ENCODE results near the gene HARS2. TPM values are rescaled to one million over a fixed set of nuclear protein-coding genes. Genes with fewer than 3 reads are reported as not detected.
A peak's percentile ranks its signal among the peaks of the same experiment; 100 is the strongest.
"Not testable (repeated sequence)": the region's sequence is repeated elsewhere in the genome, so short reads cannot be mapped to it uniquely, and the experiment has no call there.

Gene HARS2
- total RNA-seq: 10 to 100 TPM; 32.7 to 34.2 TPM

- Mint-ChIP-seq H3K4me1 (peaks cover 44% of the 10 kb centered on the region), H3K27ac (peak within 1 kb of the TSS; percentile 97), H3K36me3 (ENCODE audit: low read depth) (peaks cover 56% of the 10 kb centered on the region), H3K27me3 (no peaks in the 10 kb centered on the region), H3K9me3 (no peaks in the 10 kb centered on the region), H3K4me3 (peak within 1 kb of the TSS; percentile 99)
- ChIA-PET CTCF (interaction anchor here (0.7 to 3.3 kb wide), 10 partner anchors 9 to 162 kb away, joined by 3 to 14 read pairs (median 3); partner anchors contain the start of genes IK, NDUFA2 and ZMAT2), POLR2A (interaction anchor here (0.5 to 1.1 kb wide), 4 partner anchors 9 to 44 kb away, joined by 3 read pairs; partner anchors contain the start of genes IK and NDUFA2)
- DNase-seq: peak; percentile 87
Observed at GRCh38 chr5:140690941-140691924, at the start of gene HARS2, which contains the start of gene HARS1. HARS2 (plus strand) TSS chr5:140691455; CDS start chr5:140691649, 194 bp downstream. HARS1 (minus strand) TSS chr5:140691370; CDS start chr5:140691304, 66 bp downstream.

DNA sequence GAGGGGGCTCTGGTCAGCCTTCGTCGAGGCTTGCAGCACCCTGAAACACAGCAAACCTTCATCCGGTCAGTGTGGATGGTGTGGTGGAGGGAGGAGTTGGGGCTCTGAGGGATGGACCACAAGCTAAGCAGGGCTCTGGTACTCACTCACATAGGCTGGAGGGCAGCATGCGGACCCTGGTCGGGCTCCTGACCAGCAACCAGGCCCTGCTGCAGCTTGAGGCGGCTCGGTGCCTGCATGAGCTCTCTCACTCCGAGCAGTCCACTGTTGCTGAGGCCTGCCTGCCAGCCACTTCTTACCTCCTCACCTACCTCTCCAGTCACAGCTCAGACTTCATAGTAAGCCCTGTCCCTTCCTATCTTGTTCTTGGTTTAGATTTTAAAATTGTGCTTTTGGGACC, 49.5 kb upstream of the HARS2 start:
- CTCF ChIA-PET: interaction anchor here (0.6 to 2.1 kb wide), 5 partner anchors 8 to 321 kb away, joined by 3 to 7 read pairs (median 3); no protein-coding TSS in a partner anchor
- H3K4me3 Mint-ChIP-seq: no peak overlapping the region
- no peak overlapping the region for H3K27ac Mint-ChIP-seq

GRCh38 chr5:140642718-140643117, 48.5 kb upstream of the HARS2 start:
- Mint-ChIP-seq H3K9me3 (no peaks in the 10 kb centered on the region), H3K36me3 (ENCODE audit: low read depth) (peaks cover 35% of the 10 kb centered on the region), H3K4me3 (no peak overlapping the region), H3K4me1 (peaks cover 59% of the 10 kb centered on the region), H3K27me3 (no peaks in the 10 kb centered on the region), H3K27ac (no peak overlapping the region)
- DNase-seq: no peak
- POLR2A ChIA-PET: no interaction called here
- CTCF ChIA-PET: interaction anchor here (1.0 to 2.1 kb wide), 3 partner anchors 12 to 279 kb away, joined by 3 to 7 read pairs (median 3); no protein-coding TSS in a partner anchor

More for the DNA sequence above, 49.5 kb upstream of the HARS2 start:
- H3K4me1 Mint-ChIP-seq: peaks cover 56% of the 10 kb centered on the region
- H3K36me3 Mint-ChIP-seq (ENCODE audit: low read depth): peaks cover 29% of the 10 kb centered on the region
- H3K27me3 Mint-ChIP-seq: no peaks in the 10 kb centered on the region
- POLR2A ChIA-PET: no interaction called here
- H3K9me3 Mint-ChIP-seq: no peaks in the 10 kb centered on the region
- DNase-seq: no peak

DNA sequence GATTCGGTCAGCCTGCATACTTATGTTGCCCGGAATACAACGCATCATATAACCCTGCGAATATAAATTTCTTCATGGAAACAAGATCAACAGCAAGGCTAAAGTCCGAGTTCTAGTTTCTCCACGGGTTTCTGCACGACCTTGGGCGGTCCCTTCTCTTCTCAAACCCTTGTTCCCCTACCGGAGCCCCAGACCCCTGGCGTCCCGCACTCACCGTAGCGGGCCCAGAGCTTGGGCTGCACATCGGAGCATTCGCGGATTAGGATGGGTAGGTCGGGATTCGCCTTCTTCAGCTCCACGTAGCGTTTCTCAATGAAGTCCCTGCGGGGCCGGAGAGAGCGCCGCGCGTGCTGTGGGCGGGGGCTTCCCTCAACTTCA, 44.2 kb upstream of the HARS2 start:
- Mint-ChIP-seq H3K36me3 (ENCODE audit: low read depth) (peaks cover 47% of the 10 kb centered on the region), H3K27ac (peak overlapping the region; percentile 96), H3K27me3 (no peaks in the 10 kb centered on the region), H3K4me1 (peaks cover 43% of the 10 kb centered on the region), H3K9me3 (no peaks in the 10 kb centered on the region), H3K4me3 (peak overlapping the region; percentile 92)
- DNase-seq: no peak
- CTCF ChIA-PET: interaction anchor here (0.6 to 3.7 kb wide), 14 partner anchors 7 to 282 kb away, joined by 3 to 20 read pairs (median 4); partner anchors contain the start of genes HARS1, HARS2 and TMCO6
- POLR2A ChIA-PET: interaction anchor here (1.0 to 1.2 kb wide), 3 partner anchors 44 to 99 kb away, joined by 3 to 4 read pairs (median 3); partner anchors contain the start of genes EIF4EBP3, HARS1 and HARS2

GRCh38 chr5:140658870-140659269, 32.4 kb upstream of the HARS2 start:
- no peaks in the 10 kb centered on the region for H3K27me3 Mint-ChIP-seq
- ChIA-PET POLR2A (no interaction called here), CTCF (no interaction called here)
- no peak overlapping the region for H3K27ac Mint-ChIP-seq
- H3K36me3 Mint-ChIP-seq (ENCODE audit: low read depth): peaks cover 80% of the 10 kb centered on the region
- H3K9me3 Mint-ChIP-seq: no peaks in the 10 kb centered on the region
- DNase-seq: no peak
- H3K4me1 Mint-ChIP-seq: peaks cover 10% of the 10 kb centered on the region
- no peak overlapping the region for H3K4me3 Mint-ChIP-seq

DNA sequence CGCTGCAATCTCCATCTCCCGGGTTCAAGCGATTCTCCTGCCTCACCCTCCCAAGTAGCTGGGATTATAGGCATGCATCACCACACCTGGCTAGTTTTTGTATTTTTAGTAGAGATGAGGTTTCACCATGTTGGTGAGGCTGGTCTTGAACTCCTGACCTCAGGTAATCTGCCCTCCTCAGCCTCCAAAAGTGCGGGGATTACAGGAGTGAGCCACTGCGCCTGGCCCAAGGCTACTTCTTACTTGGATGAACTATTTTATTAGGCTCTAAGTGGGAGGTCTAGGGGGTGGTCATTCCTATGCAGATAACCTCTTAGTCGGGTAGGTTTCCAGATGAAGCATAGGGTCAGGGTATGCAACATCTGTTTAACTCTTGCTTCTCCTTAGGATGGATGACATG, 30.9 kb upstream of the HARS2 start:
- DNase-seq, H3K27me3 Mint-ChIP-seq, H3K9me3 Mint-ChIP-seq, POLR2A ChIA-PET, H3K27ac Mint-ChIP-seq, H3K4me3 Mint-ChIP-seq: not testable (repeated sequence)
- peaks cover 17% of the 10 kb centered on the region for H3K4me1 Mint-ChIP-seq
- H3K36me3 Mint-ChIP-seq (ENCODE audit: low read depth): peaks cover 74% of the 10 kb centered on the region
- CTCF ChIA-PET: interaction anchor here (1.1 kb wide), 1 partner anchor 13 kb away, joined by 4 read pairs; the partner anchor contains the start of genes IK and NDUFA2

GRCh38 chr5:140664030-140664358, 27.3 kb upstream of the HARS2 start:
- Mint-ChIP-seq H3K4me3 (peak overlapping the region; percentile 99), H3K9me3 (no peaks in the 10 kb centered on the region), H3K4me1 (peaks cover 40% of the 10 kb centered on the region), H3K27me3 (no peaks in the 10 kb centered on the region), H3K36me3 (ENCODE audit: low read depth) (peaks cover 74% of the 10 kb centered on the region), H3K27ac (peak overlapping the region; percentile 88)
- CTCF ChIA-PET: interaction anchor here (0.9 to 2.0 kb wide), 5 partner anchors 17 to 261 kb away, joined by 3 to 5 read pairs (median 4); partner anchors contain the start of genes EIF4EBP3, IK, NDUFA2 and SRA1
- DNase-seq: no peak
- POLR2A ChIA-PET: interaction anchor here (1.2 kb wide), 1 partner anchor 27 kb away, joined by 3 read pairs; the partner anchor contains the start of genes HARS1 and HARS2

DNA sequence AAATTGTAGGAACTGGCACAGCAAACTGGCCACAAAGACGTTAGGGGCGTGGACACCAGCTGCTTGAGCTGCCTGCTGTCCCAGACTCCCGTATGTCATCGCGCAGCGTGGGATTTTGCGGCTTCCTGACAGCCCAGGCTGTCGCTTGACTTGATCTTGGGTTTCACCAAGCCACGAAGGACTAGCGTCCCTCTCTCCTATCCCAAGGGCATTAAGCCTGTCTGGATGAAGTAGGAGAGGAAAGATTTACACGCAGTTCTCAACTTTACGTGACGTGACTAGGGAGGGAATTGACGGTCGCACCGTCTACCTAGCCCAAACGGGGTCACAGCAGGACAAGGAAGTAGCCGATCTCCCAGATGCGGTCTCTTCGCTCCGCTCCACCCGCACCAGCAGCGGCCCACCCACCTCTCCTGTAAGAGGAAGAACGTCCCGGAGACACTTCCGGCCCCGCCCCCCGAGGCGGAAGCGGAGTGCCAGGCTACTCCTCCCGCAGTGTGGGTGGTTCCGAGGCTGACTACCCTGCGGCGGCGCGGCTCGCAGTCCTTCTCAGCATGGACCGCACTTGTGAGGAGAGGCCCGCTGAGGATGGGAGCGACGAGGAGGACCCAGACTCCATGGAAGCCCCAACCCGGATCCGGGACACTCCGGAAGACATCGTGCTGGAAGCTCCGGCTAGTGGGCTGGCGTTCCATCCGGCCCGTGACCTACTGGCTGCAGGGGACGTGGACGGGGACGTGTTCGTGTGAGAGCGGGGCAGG, 26.7 kb upstream of the HARS2 start, which contains the start of gene WDR55:
Gene WDR55, plus strand, starts transcription at position 546 of the 761 bp plus-strand sequence. Its CDS starts 9 bp downstream, at position 555.
- peak within 1 kb of the TSS; percentile 99 for H3K4me3 Mint-ChIP-seq
- peaks cover 40% of the 10 kb centered on the region for H3K4me1 Mint-ChIP-seq
- no peaks in the 10 kb centered on the region for H3K9me3 Mint-ChIP-seq
- DNase-seq: peak; percentile 98
- peak within 1 kb of the TSS; percentile 88 for H3K27ac Mint-ChIP-seq
- CTCF ChIA-PET: interaction anchor here (0.9 to 2.6 kb wide), 6 partner anchors 11 to 262 kb away, joined by 3 to 14 read pairs (median 4); partner anchors contain the start of genes EIF4EBP3, IK, NDUFA2 and SRA1
- no peaks in the 10 kb centered on the region for H3K27me3 Mint-ChIP-seq
- POLR2A ChIA-PET: interaction anchor here (1.2 kb wide), 1 partner anchor 27 kb away, joined by 3 read pairs; the partner anchor contains the start of genes HARS1 and HARS2
- H3K36me3 Mint-ChIP-seq (ENCODE audit: low read depth): peaks cover 73% of the 10 kb centered on the region

- peaks cover 59% of the 10 kb centered on the region for H3K36me3 Mint-ChIP-seq (ENCODE audit: low read depth)
- DNase-seq, CTCF ChIA-PET, H3K9me3 Mint-ChIP-seq, H3K27me3 Mint-ChIP-seq, POLR2A ChIA-PET, H3K27ac Mint-ChIP-seq, H3K4me3 Mint-ChIP-seq: not testable (repeated sequence)
- H3K4me1 Mint-ChIP-seq: peaks cover 20% of the 10 kb centered on the region
Observed at GRCh38 chr5:140671035-140671434, 20.2 kb upstream of the HARS2 start.

DNA sequence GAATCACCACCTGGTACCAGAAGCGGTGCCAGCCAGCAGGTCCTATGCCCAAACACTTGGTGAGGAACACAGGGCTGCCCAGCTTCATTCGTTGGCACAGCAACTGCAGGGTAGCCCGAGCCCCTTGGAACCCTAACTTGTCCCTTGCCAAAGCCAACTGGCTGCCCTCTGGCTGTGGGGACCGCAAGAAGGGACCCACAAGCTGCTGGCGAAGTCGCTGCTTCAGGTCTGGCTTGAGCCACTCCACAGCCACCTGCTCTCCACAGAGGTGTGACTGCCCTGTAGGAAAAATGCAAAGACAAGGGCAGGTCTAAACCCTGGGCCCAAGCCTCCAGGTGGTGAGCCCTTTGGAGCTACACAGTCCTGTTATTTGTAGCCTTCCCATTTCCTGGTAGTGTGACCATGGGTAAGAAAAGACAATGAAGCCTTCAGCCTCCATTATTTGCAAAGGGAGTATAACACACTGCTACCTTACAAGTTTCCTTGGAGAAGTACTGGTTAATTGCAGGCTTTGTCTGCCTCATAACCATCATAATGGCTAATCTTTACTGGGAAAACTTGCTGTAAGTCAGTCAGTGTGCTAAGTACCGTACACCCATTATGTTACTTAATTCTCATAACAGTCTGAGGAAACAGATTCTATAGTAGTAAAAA, 19.7 kb upstream of the HARS2 start:
- Mint-ChIP-seq H3K27me3 (no peaks in the 10 kb centered on the region), H3K9me3 (no peaks in the 10 kb centered on the region), H3K36me3 (ENCODE audit: low read depth) (peaks cover 60% of the 10 kb centered on the region), H3K4me3 (no peak overlapping the region), H3K27ac (no peak overlapping the region), H3K4me1 (peaks cover 16% of the 10 kb centered on the region)
- ChIA-PET POLR2A (interaction anchor here (0.6 kb wide), 1 partner anchor 238 kb away, joined by 3 read pairs; no protein-coding TSS in a partner anchor), CTCF (no interaction called here)
- no peak for DNase-seq

GRCh38 chr5:140672455-140673186, 18.6 kb upstream of the HARS2 start:
- CTCF ChIA-PET: interaction anchor here (0.6 kb wide), 2 partner anchors 67 to 129 kb away, joined by 3 read pairs; no protein-coding TSS in a partner anchor
- Mint-ChIP-seq H3K27ac (no peak overlapping the region), H3K9me3 (no peaks in the 10 kb centered on the region), H3K4me1 (peaks cover 6% of the 10 kb centered on the region), H3K4me3 (no peak overlapping the region), H3K36me3 (ENCODE audit: low read depth) (peaks cover 59% of the 10 kb centered on the region), H3K27me3 (no peaks in the 10 kb centered on the region)
- DNase-seq: no peak
- POLR2A ChIA-PET: interaction anchor here (0.6 kb wide), 1 partner anchor 239 kb away, joined by 3 read pairs; no protein-coding TSS in a partner anchor
